NCI-H146 treated with DMSO at 0.1 percent for 48 hours (cell line): Measurements from ENCODE around the gene STX10.
"Not testable (repeated sequence)": the region's sequence is repeated elsewhere in the genome, so short reads cannot be mapped to it uniquely, and the experiment has no call there.

Source experiments
- DNase-seq: peaks from one replicate; lab custom pipeline; 2025; ENCODE audit not compliant: unreplicated experiment; lab: John Stamatoyannopoulos, UW

The STX10 gene

GRCh38 chr19:13165162-13165997 is 15.2 kb upstream of the STX10 start:
- DNase-seq, result no peak

DNA sequence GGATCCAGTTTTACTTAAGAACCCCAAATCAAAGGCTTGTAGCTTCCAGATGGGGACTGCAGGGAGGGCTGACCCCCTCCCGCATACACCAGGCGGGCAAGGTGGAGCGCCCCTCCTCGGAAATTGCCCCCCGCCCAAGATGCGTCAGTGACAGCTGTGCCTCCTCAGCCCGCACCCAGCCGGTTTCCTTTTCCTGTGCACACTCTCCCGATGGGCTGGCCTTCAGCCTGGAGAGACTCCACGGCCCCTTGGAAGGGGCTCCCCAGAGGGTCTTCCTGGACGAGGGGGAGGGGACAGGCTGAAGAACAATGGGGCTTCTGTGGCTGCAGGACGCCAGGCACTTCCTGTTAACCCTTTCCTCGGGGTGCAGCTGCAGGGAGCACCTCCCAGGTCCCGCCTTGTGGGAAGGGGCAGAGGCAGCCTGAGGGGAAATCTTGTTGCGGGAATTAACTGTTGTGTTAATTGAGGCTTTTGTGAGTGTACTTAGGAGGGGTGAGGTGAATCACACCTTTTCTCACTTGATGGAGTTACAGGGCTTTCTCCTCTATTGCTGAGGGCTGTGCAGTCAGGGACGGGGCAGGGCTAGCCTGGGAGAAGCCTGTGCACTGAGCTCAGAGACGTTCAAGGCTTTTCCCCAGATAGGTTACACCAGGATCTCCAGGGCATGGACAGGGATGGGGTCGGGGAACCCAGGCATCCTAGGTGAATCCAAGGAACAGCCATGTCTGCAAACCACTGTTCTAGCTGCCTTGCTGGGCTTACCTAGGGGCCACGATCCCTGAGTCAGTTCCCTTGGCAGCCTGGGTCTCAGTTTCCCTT is 14.4 kb upstream of the STX10 start:
- DNase-seq, result peak; percentile 88

GRCh38 chr19:13163609-13164342 is 13.6 kb upstream of the STX10 start:
- DNase-seq, result peak; percentile 59

DNA sequence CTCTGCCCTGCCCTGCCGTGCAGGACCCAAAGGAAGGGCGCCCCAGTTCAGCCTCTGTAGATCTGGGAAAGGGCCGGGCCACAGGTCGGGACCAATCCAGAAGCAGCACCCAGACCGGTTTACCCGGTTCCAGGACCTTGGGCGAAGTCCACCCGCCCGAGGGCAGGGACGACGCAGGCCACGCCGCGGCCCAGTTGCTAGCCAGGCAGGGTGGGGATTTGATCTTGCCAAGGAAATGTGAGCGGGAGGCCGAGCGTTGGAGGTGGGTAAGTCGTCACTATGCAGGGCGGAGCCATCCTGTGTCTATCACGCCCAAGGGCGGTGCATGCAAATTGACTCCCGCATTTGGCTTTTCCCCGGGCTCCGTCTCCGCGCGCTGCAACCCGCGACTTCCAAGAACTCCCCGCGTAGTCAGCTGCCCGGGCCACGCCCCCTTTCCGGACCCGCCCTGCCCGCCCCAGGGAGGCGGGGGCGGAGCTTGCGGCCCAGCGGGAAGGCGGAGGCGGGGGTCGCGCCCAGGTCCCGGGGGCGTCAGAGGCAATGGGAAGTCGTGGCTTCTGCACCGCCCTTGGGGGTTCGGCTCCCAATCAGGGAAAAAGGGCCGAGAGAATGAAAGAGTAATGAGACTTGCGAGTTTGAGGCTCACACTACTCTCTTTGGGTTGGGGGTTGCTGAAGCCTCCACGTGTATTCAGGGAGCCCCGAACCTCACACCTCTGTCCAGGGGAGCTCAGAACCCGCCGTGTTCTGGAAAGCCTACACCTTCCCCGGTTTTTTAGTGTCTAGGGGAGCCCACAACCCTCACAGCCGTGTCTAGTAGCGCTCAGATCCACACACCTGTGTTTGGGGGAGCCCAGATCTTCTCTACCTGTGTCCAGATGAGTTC is 12.8 kb upstream of the STX10 start:
- DNase-seq, result peak; percentile 94

DNA sequence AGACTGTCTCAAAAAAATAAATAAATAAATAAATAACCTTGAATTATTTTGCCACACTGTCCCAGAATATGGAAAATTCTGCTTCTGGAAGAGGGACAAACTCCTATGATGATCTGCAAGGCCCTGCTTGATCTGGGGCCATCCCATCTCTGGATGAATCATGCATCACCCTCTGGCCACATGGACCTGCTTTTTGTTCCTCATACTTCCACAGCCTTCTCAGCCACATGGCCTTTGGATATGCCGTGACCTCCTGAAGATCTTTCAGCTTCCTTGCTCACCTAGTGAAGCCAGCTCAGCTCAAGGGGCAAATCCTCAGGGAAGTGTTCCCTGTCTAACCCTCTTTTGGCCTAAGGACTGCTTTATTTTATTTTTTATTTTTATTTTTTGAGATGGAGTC is 10.4 kb upstream of the STX10 start:
- DNase-seq, result no peak

DNA sequence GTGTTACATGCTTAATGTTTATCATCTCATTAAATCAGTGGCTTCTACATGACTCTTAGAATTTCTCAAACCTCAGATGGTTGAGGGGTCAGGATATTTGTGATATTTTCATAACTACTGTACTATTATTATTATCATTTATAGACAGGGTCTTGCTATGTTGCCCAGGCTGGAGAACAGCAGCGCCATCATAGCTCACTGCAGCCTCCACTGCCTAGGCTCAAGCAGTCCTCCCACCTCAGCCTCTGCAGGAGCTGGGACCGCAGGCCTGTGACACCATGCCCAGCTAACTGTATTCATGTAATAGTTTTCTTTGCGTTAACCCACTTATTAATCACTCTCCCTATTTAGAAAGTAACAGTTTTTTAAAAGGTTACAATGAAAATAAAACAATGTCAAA is 9.5 kb upstream of the STX10 start:
- DNase-seq, result no peak

DNA sequence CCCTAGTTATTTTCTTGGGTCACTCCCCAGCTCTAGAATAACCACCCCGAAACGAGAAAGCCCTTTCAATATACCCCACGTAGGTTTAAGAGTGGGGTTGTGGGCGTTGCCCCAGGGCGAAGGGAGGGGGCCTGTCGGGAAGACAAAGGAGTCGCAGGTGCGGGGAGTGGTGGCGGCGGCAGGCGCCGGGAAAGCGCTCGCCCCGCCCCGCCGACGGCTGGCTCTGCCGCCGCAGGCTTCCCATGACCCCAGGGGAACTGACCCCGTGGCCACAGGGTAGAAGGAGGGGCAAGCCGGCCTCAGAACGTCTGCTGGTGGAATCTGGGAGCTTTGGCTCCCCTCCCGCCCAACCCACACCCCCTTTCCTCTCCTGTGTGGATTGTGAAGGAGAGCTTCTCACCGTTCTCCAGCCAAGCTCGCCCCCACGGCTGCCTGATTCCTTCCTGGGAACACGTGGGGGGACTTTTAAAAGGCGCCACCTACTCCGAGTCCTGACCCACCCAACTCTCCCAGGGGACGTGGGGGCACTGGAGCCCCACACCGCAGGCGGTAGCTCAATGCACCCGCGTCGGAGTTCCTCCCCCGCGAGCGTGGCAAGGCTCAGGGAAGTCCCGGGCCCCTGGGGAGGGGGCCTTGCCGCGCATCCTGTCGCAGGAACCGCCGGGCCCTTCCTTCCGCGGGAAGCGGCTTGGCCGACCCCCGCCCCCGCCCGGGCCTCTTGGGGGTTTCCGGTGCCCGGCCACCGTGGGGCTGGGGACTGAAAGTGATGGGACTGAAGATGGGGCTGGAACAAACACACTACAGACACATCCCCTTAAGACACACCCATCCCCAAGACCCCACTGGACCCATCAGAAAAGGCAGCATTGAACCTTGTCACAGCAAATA is 5.5 kb upstream of the STX10 start:
- DNase-seq, result peak; percentile 42

DNA sequence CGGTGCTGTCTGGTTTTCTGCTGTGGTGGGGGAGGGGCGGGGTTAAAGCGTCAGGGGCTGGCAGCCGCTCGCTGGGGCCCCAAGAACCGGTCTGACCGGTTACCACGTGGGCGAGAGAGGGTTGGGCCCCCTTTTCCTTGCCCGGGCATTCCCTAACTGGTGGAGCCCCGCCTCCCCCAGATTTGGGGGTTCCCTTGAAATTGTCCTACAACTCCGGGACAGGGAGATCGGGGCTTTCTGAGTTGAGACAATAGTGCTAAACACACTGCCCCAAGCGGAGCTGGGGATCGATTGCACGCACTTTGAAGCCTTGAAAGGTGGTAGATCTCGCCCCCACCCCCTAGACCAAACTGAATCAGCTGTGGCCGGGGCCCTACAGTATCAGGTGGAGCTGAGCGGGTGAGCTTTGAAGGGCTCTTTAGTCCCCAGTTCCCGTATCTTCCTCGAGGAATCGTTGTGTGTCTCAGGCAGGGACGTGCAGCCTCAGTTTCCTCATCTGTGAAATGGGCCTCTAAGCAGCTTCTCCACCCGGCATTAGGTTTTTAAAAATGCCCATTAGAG is 4.8 kb upstream of the STX10 start:
- DNase-seq, result peak; percentile 33

GRCh38 chr19:13154241-13154778 is 4.1 kb upstream of the STX10 start:
- DNase-seq, result peak; percentile 38

DNA sequence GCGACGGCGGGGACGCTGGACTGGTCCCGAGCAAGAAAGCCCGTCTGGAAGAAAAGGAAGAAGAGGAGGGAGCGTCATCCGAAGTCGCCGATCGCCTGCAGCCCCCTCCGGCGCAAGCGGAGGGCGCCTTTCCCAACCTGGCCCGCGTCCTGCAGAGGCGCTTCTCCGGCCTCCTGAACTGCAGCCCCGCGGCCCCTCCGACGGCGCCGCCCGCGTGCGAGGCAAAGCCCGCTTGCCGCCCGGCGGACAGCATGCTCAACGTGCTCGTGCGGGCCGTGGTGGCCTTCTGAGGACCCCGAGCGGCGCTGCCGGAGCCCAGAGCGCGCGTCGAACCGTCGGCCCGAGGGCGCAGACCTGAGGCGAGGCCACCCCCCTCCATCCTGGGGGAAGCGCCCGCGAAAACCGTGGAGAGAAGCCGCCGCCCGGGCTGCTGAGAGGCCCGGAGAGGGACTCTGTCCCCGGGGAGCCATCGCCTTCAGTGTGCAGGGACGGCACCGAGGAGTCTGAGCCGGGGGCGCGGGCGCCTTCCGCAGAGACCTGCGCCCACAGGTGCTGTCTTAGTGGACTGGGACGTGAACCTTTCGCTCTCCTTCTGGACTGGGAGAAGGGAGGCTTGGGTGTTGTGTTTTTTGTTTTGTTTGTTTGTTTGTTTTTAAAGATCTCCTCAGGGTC is 3.5 kb upstream of the STX10 start:
- no peak for DNase-seq

- DNase-seq, result peak; percentile 96
Observed at GRCh38 chr19:13152974-13153568, 2.9 kb upstream of the STX10 start.

DNA sequence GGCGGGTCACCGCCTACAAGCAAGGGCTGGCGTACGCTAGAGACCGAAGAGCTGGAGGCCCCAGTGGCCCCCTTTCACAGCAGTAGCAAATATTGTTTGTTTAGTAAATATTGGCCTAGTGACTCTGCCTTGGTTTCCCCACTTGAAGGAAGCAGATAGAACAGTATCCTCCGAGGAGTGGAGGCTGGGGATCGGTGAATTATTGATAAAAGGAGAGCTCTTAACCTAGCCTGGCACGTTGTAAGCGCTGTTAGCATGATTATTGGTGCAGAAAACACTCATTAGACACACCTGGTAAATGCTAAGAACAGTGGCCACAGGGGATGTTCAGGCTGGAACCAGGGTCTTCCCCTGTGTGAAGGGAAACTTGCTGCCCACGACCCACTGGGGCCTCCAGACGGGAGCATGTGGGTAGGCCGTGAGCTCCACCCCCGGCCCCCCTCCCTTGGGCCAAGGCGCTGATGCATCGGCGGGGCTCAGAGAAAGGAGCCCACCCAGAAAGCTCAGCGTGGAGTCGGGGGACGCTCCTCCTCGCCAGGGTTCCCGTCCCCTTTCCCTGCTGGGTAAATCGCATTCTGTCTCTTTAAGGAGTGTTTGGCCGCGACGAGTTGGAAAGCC is 2.3 kb upstream of the STX10 start:
- DNase-seq, result peak; percentile 68

GRCh38 chr19:13151605-13152355 is 1.6 kb upstream of the STX10 start:
- peak; percentile 99 for DNase-seq

- no peak for DNase-seq
Observed at GRCh38 chr19:13150931-13151604, 893 bp upstream of the STX10 start.

GRCh38 chr19:13149628-13150186 is 468 bp downstream of the STX10 start:
- DNase-seq, result peak; percentile 58

- not testable (repeated sequence) for DNase-seq
Observed at GRCh38 chr19:13149173-13149627, 975 bp downstream of the STX10 start.
